ENCODE measurements around the gene LHX1. TPM values are rescaled to one million over a fixed set of nuclear protein-coding genes. Genes with fewer than 3 reads are reported as not detected.

Gene LHX1
- polyA plus RNA-seq (2012; ENCODE audit: insufficient read depth, insufficient read length): 1.6 TPM

GRCh38 chr17:36937001-36937958, at the start of gene LHX1:
Gene LHX1 (plus strand): TSS chr17:36937475. CDS start chr17:36938198, 723 bp downstream.
- DNase-seq (ENCODE audit: low read depth, low spot score): no peak
- H3K4me3 ChIP-seq (ENCODE audit: low read length): peak within 1 kb of the TSS; percentile 37

GRCh38 chr17:36888236-36888951, 48.9 kb upstream of the LHX1 start:
- DNase-seq (ENCODE audit: low read depth, low spot score): no peak
- H3K4me3 ChIP-seq (ENCODE audit: low read length): no peak overlapping the region

- DNase-seq (ENCODE audit: low read depth, low spot score): no peak
- H3K4me3 ChIP-seq (ENCODE audit: low read length): no peak overlapping the region
These were observed 47.4 kb upstream of the LHX1 start for GRCh38 chr17:36889770-36890349.

- DNase-seq (ENCODE audit: low read depth, low spot score): no peak
These were observed 46.7 kb upstream of the LHX1 start for GRCh38 chr17:36890398-36891168.

GRCh38 chr17:36892112-36892838, 45.0 kb upstream of the LHX1 start:
- no peak for DNase-seq (ENCODE audit: low read depth, low spot score)
- no peak overlapping the region for H3K4me3 ChIP-seq (ENCODE audit: low read length)

More at GRCh38 chr17:36890398-36891168, 46.7 kb upstream of the LHX1 start:
- no peak overlapping the region for H3K4me3 ChIP-seq (ENCODE audit: low read length)

- no peak for DNase-seq (ENCODE audit: low read depth, low spot score)
- H3K4me3 ChIP-seq (ENCODE audit: low read length): no peak overlapping the region
These were observed 43.1 kb upstream of the LHX1 start for GRCh38 chr17:36894177-36894576.

- DNase-seq (ENCODE audit: low read depth, low spot score): no peak
- H3K4me3 ChIP-seq (ENCODE audit: low read length): no peak overlapping the region
These were observed 42.4 kb upstream of the LHX1 start for GRCh38 chr17:36894925-36895324.

GRCh38 chr17:36899250-36900159, 37.8 kb upstream of the LHX1 start:
- DNase-seq (ENCODE audit: low read depth, low spot score): no peak
- H3K4me3 ChIP-seq (ENCODE audit: low read length): no peak overlapping the region

- no peak overlapping the region for H3K4me3 ChIP-seq (ENCODE audit: low read length)
- DNase-seq (ENCODE audit: low read depth, low spot score): no peak
These were observed 37.1 kb upstream of the LHX1 start for GRCh38 chr17:36900160-36900512.

- no peak for DNase-seq (ENCODE audit: low read depth, low spot score)
- no peak overlapping the region for H3K4me3 ChIP-seq (ENCODE audit: low read length)
These were observed 35.8 kb upstream of the LHX1 start for GRCh38 chr17:36901506-36901905.

- H3K4me3 ChIP-seq (ENCODE audit: low read length): no peak overlapping the region
- DNase-seq (ENCODE audit: low read depth, low spot score): no peak
These were observed 29.9 kb upstream of the LHX1 start for GRCh38 chr17:36907407-36907806.

GRCh38 chr17:36910513-36910912, 26.8 kb upstream of the LHX1 start:
- no peak overlapping the region for H3K4me3 ChIP-seq (ENCODE audit: low read length)
- no peak for DNase-seq (ENCODE audit: low read depth, low spot score)

GRCh38 chr17:36911001-36911400, 26.3 kb upstream of the LHX1 start:
- DNase-seq (ENCODE audit: low read depth, low spot score): no peak
- H3K4me3 ChIP-seq (ENCODE audit: low read length): no peak overlapping the region

- no peak for DNase-seq (ENCODE audit: low read depth, low spot score)
- no peak overlapping the region for H3K4me3 ChIP-seq (ENCODE audit: low read length)
These were observed 24.1 kb upstream of the LHX1 start for GRCh38 chr17:36913132-36913531.

- no peak for DNase-seq (ENCODE audit: low read depth, low spot score)
- no peak overlapping the region for H3K4me3 ChIP-seq (ENCODE audit: low read length)
These were observed 19.0 kb upstream of the LHX1 start for GRCh38 chr17:36918211-36918691.

- DNase-seq (ENCODE audit: low read depth, low spot score): no peak
- no peak overlapping the region for H3K4me3 ChIP-seq (ENCODE audit: low read length)
These were observed 17.8 kb upstream of the LHX1 start for GRCh38 chr17:36919407-36919968.

Data from Jurkat, Clone E6-1 (cell line).